ENCODE results near the gene MBOAT1. TPM values are rescaled to one million over a fixed set of nuclear protein-coding genes. Genes with fewer than 3 reads are reported as not detected.

The MBOAT1 gene
- polyA plus RNA-seq, 1 donor (not counting 4 experiments of a cell fraction or from before 2014, with no cell fraction given): 4.9 TPM

- no peaks in the 10 kb centered on the region for H3K27me3 ChIP-seq (ENCODE audit: control insufficient read depth, extremely low read depth, insufficient read depth, low read length)
- H3K9ac ChIP-seq (ENCODE audit: control insufficient read depth, extremely low read depth, insufficient read depth, low read length): no peak overlapping the region
- H3K4me3 ChIP-seq (ENCODE audit: control insufficient read depth in 2 of 3, extremely low read depth in 1 of 3, insufficient read depth in 2 of 3, low read depth in 1 of 3, low read length in 3 of 3): no peak overlapping the region
- no peak for TF ChIP-seq CTCF (optimal IDR thresholded peaks at IDR 0.05 in 1 of 3, IDR thresholded peaks at IDR 0.05 in 1 of 3, conservative IDR thresholded peaks at IDR 0.05 in 1 of 3; ENCODE audit: extremely low read depth in 1 of 3, insufficient read depth in 2 of 3, low read length in 3 of 3)
- TF ChIP-seq EZH2 (IDR thresholded peaks at IDR 0.05; ENCODE audit: low read length): no peak
- H3K9me3 ChIP-seq (ENCODE audit: control insufficient read depth, low read depth, low read length): no peaks in the 10 kb centered on the region
- no peak overlapping the region for H3K27ac ChIP-seq (ENCODE audit: control insufficient read depth, insufficient read depth, low read length)
- H3K4me2 ChIP-seq (ENCODE audit: control insufficient read depth, extremely low read depth, insufficient read depth, low read depth, low read length): no peak overlapping the region
- DNase-seq (ENCODE audit: low read depth, low spot score) (no peak), FAIRE-seq (no peak)
- dilution Hi-C loops (cut with MboI; ENCODE audit: extremely low pct_ligation_motif_present, low sequenced_read_pairs): no loop called here
- no peaks in the 10 kb centered on the region for H4K20me1 ChIP-seq (ENCODE audit: control insufficient read depth, extremely low read depth, insufficient read depth, low read length)
- no peaks in the 10 kb centered on the region for H3K36me3 ChIP-seq (ENCODE audit: control insufficient read depth in 2 of 2, extremely low read depth in 1 of 2, insufficient read depth in 2 of 2, low read length in 2 of 2)
- H3K79me2 ChIP-seq (ENCODE audit: control insufficient read depth, insufficient read depth, low read length): no peaks in the 10 kb centered on the region
- H2AFZ ChIP-seq (ENCODE audit: control insufficient read depth, low read length): no peak overlapping the region
- H3K4me1 ChIP-seq (ENCODE audit: control insufficient read depth, extremely low read depth, insufficient read depth, low read length): peaks cover 7% of the 10 kb centered on the region
- H3K9me1 ChIP-seq (ENCODE audit: control insufficient read depth, extremely low read depth, insufficient read depth, low read length): no peaks in the 10 kb centered on the region
These were observed 95.5 kb downstream of the MBOAT1 start for GRCh38 chr6:20116792-20117191.

- no peaks in the 10 kb centered on the region for H3K9me3 ChIP-seq (ENCODE audit: control insufficient read depth, low read depth, low read length)
- H3K79me2 ChIP-seq (ENCODE audit: control insufficient read depth, insufficient read depth, low read length): no peaks in the 10 kb centered on the region
- FAIRE-seq (no peak), DNase-seq (ENCODE audit: low read depth, low spot score) (no peak)
- dilution Hi-C loops (cut with MboI; ENCODE audit: extremely low pct_ligation_motif_present, low sequenced_read_pairs): no loop called here
- H4K20me1 ChIP-seq (ENCODE audit: control insufficient read depth, extremely low read depth, insufficient read depth, low read length): no peaks in the 10 kb centered on the region
- H3K36me3 ChIP-seq (ENCODE audit: control insufficient read depth in 2 of 2, extremely low read depth in 1 of 2, insufficient read depth in 2 of 2, low read length in 2 of 2): no peaks in the 10 kb centered on the region
- H3K4me2 ChIP-seq (ENCODE audit: control insufficient read depth, extremely low read depth, insufficient read depth, low read depth, low read length): no peak overlapping the region
- H3K9me1 ChIP-seq (ENCODE audit: control insufficient read depth, extremely low read depth, insufficient read depth, low read length): no peaks in the 10 kb centered on the region
- H3K27ac ChIP-seq (ENCODE audit: control insufficient read depth, insufficient read depth, low read length): no peak overlapping the region
- no peak overlapping the region for H3K9ac ChIP-seq (ENCODE audit: control insufficient read depth, extremely low read depth, insufficient read depth, low read length)
- H3K27me3 ChIP-seq (ENCODE audit: control insufficient read depth, extremely low read depth, insufficient read depth, low read length): no peaks in the 10 kb centered on the region
- no peak overlapping the region for H2AFZ ChIP-seq (ENCODE audit: control insufficient read depth, low read length)
- TF ChIP-seq CTCF (optimal IDR thresholded peaks at IDR 0.05 in 1 of 3, IDR thresholded peaks at IDR 0.05 in 1 of 3, conservative IDR thresholded peaks at IDR 0.05 in 1 of 3; ENCODE audit: extremely low read depth in 1 of 3, insufficient read depth in 2 of 3, low read length in 3 of 3): no peak
- TF ChIP-seq EZH2 (IDR thresholded peaks at IDR 0.05; ENCODE audit: low read length): no peak
- peaks cover 7% of the 10 kb centered on the region for H3K4me1 ChIP-seq (ENCODE audit: control insufficient read depth, extremely low read depth, insufficient read depth, low read length)
- H3K4me3 ChIP-seq (ENCODE audit: control insufficient read depth in 2 of 3, extremely low read depth in 1 of 3, insufficient read depth in 2 of 3, low read depth in 1 of 3, low read length in 3 of 3): no peak overlapping the region
These were observed 96.9 kb downstream of the MBOAT1 start for GRCh38 chr6:20115246-20115980.
